ENCODE measurements around the gene SLC4A2. TPM values are rescaled to one million over a fixed set of nuclear protein-coding genes. Genes with fewer than 3 reads are reported as not detected.

Gene SLC4A2
- polyA plus RNA-seq, 2 of the 4 experiments (the other 2 are of a cell fraction) = 112 to 275 TPM

GRCh38 chr7:151020231-151020630, 39.2 kb upstream of the SLC4A2 start:
- CTCF ChIA-PET = interaction anchor here (0.6 to 9.0 kb wide), 13 partner anchors 8 to 1770 kb away, joined by 3 to 110 read pairs (median 20); partner anchors contain the start of gene ABCB8
- ATAC-seq (peak in 1 of 2 experiments; percentile 4; a peak in 1 of 6 replicates), DNase-seq (ENCODE audit: low read depth in 1 of 2, low spot score in 1 of 2) (no peak), FAIRE-seq (no peak)
- POLR2A ChIA-PET = no interaction called here
- Histone ChIP-seq H3K4me2 (no peak overlapping the region), H3K27ac (no peak overlapping the region), H3K9me3 (no peaks in the 10 kb centered on the region), H3K4me1 (peaks cover 6% of the 10 kb centered on the region; the same call in 2 of the 3 replicates), H3K4me3 (no peak overlapping the region)
- 75% methylated on average over 7 of the region's 7 CpGs for WGBS (ENCODE audit: missing lambda C conversion rate)
- TF ChIP-seq KDM1A (IDR thresholded peaks at IDR 0.05; ENCODE audit: low read depth) = no peak
- no peak for TF ChIP-seq SMC3 (IDR thresholded peaks at IDR 0.05)

- Histone ChIP-seq H3K4me3 (no peak overlapping the region), H3K4me2 (no peak overlapping the region), H3K9me3 (no peaks in the 10 kb centered on the region), H3K27ac (no peak overlapping the region), H3K4me1 (peaks cover 17% of the 10 kb centered on the region; the same call in 2 of the 3 replicates)
- DNase-seq (ENCODE audit: low read depth in 1 of 2, low spot score in 1 of 2) = no peak
- ChIA-PET POLR2A (no interaction called here), CTCF (interaction anchor here (1.2 to 9.0 kb wide), 8 partner anchors 9 to 125 kb away, joined by 3 to 110 read pairs (median 4); no protein-coding TSS in a partner anchor)
- WGBS (ENCODE audit: missing lambda C conversion rate) = 78% methylated on average over 10 of the region's 10 CpGs
- TF ChIP-seq HES2 (IDR thresholded peaks at IDR 0.05) (no peak), HDAC2 (IDR thresholded peaks at IDR 0.05) (no peak), PHF8 (IDR thresholded peaks at IDR 0.05; ENCODE audit: borderline replicate concordance, low read depth) (no peak), CBX2 (IDR thresholded peaks at IDR 0.05; ENCODE audit: borderline replicate concordance, low read depth) (no peak), POLR2A (IDR thresholded peaks at IDR 0.05; ENCODE audit: low read length) (no peak), MYC (IDR thresholded peaks at IDR 0.05; ENCODE audit: borderline replicate concordance, low read length) (no peak)
- ATAC-seq = no peak
- no peak for FAIRE-seq
Observed at GRCh38 chr7:151023232-151023631, 36.2 kb upstream of the SLC4A2 start.

GRCh38 chr7:151024435-151025056, 34.8 kb upstream of the SLC4A2 start, which contains the start of gene ATG9B:
TSS of gene ATG9B (minus strand) at chr7:151024494. CDS start at chr7:151024423, 71 bp downstream.
- FAIRE-seq = no peak
- no peak for DNase-seq (ENCODE audit: low read depth in 1 of 2, low spot score in 1 of 2)
- ATAC-seq = no peak
- Histone ChIP-seq H3K4me3 (no peak within 1 kb of the TSS), H3K4me2 (no peak within 1 kb of the TSS), H3K9me3 (no peaks in the 10 kb centered on the region), H3K27ac (0 out of 6 replicates have a peak within 1 kb of the TSS, but pooled peaks of 1 of the 2 experiments have one; percentile 13), H3K4me1 (peaks cover 16% of the 10 kb centered on the region; the same call in 2 of the 3 replicates)
- POLR2A ChIA-PET = no interaction called here
- TF ChIP-seq FOSL2 (IDR thresholded peaks at IDR 0.05) (no peak), FOSL2 (CRISPR knock-in tag; IDR thresholded peaks at IDR 0.05) (no peak)
- WGBS (ENCODE audit: missing lambda C conversion rate) = 59% methylated on average over 4 of the region's 4 CpGs
- CTCF ChIA-PET = interaction anchor here (0.9 to 9.0 kb wide), 8 partner anchors 12 to 126 kb away, joined by 3 to 110 read pairs (median 4); no protein-coding TSS in a partner anchor

GRCh38 chr7:151025924-151026671, 33.3 kb upstream of the SLC4A2 start:
- Histone ChIP-seq H3K4me2 (no peak overlapping the region), H3K4me3 (no peak overlapping the region), H3K9me3 (no peaks in the 10 kb centered on the region), H3K4me1 (peaks cover 21% of the 10 kb centered on the region; the same call in 2 of the 3 replicates), H3K27ac (0 out of 6 replicates have a peak overlapping the region, but pooled peaks of 1 of the 2 experiments have one; percentile 20)
- FAIRE-seq = no peak
- TF ChIP-seq MAFK (IDR thresholded peaks at IDR 0.05; ENCODE audit: partially characterized antibody) = peak; percentile 75
- no peak for TF ChIP-seq RCOR1 (IDR thresholded peaks at IDR 0.05; ENCODE audit: low read depth, low read length)
- TF ChIP-seq FOSL2 (IDR thresholded peaks at IDR 0.05) = no peak
- TF ChIP-seq FOSL2 (CRISPR knock-in tag; IDR thresholded peaks at IDR 0.05) = 0 out of 2 replicates have a peak, but pooled peaks have one; percentile 21
- no peak for TF ChIP-seq REST (IDR thresholded peaks at IDR 0.05)
- peak in 1 of 2 experiments; percentile 49 for DNase-seq (ENCODE audit: low read depth in 1 of 2, low spot score in 1 of 2)
- ChIA-PET CTCF (interaction anchor here (0.8 to 3.3 kb wide), 5 partner anchors 8 to 85 kb away, joined by 3 to 15 read pairs (median 4); no protein-coding TSS in a partner anchor), POLR2A (no interaction called here)
- 61% methylated on average over 4 of the region's 4 CpGs for WGBS (ENCODE audit: missing lambda C conversion rate)
- ATAC-seq = no peak
